Retina (tissue), 1 donor: ENCODE measurements around the gene MLLT11.
"Not testable (repeated sequence)": the region's sequence is repeated elsewhere in the genome, so short reads cannot be mapped to it uniquely, and the experiment has no call there.

Experiments used
- DNase-seq: peaks from one replicate; pipeline ENCODE4 v3.0.0-alpha.2; 2016

MLLT11 gene

GRCh38 chr1:151058692-151059091 lies 1.5 kb upstream of the MLLT11 start:
- DNase-seq: peak; percentile 77

- peak; percentile 94 for DNase-seq
Measured at GRCh38 chr1:151059109-151060006, 839 bp upstream of the MLLT11 start, which contains the start of gene CDC42SE1. TSS of gene CDC42SE1 (minus strand) at chr1:151059622. CDS start at chr1:151055730, 3,892 bp downstream.

GRCh38 chr1:151060657-151061421 lies 642 bp downstream of the MLLT11 start:
- peak; percentile 65 for DNase-seq

- DNase-seq: peak; percentile 12
Measured at GRCh38 chr1:151061704-151062103, 1.5 kb downstream of the MLLT11 start.

GRCh38 chr1:151062741-151063371 lies 2.7 kb downstream of the MLLT11 start:
- DNase-seq: no peak

GRCh38 chr1:151065089-151065645 lies 5.0 kb downstream of the MLLT11 start:
- no peak for DNase-seq

GRCh38 chr1:151067185-151067584 lies 7.0 kb downstream of the MLLT11 start:
- no peak for DNase-seq

GRCh38 chr1:151069103-151069486 lies 8.9 kb downstream of the MLLT11 start:
- no peak for DNase-seq

GRCh38 chr1:151070474-151071276 lies 10.5 kb downstream of the MLLT11 start, which contains the start of gene GABPB2:
TSS of gene GABPB2 (plus strand) at chr1:151070761. CDS start at chr1:151088190, 17,429 bp downstream.
- peak; percentile 95 for DNase-seq

- no peak for DNase-seq
Measured at GRCh38 chr1:151072224-151072623, 12.0 kb downstream of the MLLT11 start.

GRCh38 chr1:151085953-151086559 lies 25.9 kb downstream of the MLLT11 start:
- DNase-seq: no peak

GRCh38 chr1:151097426-151097825 lies 37.2 kb downstream of the MLLT11 start:
- DNase-seq: not testable (repeated sequence)

GRCh38 chr1:151098126-151098525 lies 37.9 kb downstream of the MLLT11 start:
- no peak for DNase-seq

- no peak for DNase-seq
Measured at GRCh38 chr1:151104630-151105029, 44.4 kb downstream of the MLLT11 start.

GRCh38 chr1:151106894-151107293 lies 46.7 kb downstream of the MLLT11 start:
- DNase-seq: no peak

- DNase-seq: no peak
Measured at GRCh38 chr1:151108331-151108730, 48.1 kb downstream of the MLLT11 start.

- DNase-seq: no peak
Measured at GRCh38 chr1:151113877-151114276, 53.7 kb downstream of the MLLT11 start.
